GM19395 (cell line): Measurements from ENCODE around the gene TCP11X1.
"Not testable (repeated sequence)": the region's sequence is repeated elsewhere in the genome, so short reads cannot be mapped to it uniquely, and the experiment has no call there.

Experiments
- ATAC-seq: cut with Tn5 transposase; IDR thresholded peaks from one replicate; pipeline ENCODE4 v1.9.1; 2021; ENCODE audit warnings: mild to moderate bottlenecking, moderate library complexity; ENCODE audit not compliant: unreplicated experiment

The TCP11X1 gene

DNA sequence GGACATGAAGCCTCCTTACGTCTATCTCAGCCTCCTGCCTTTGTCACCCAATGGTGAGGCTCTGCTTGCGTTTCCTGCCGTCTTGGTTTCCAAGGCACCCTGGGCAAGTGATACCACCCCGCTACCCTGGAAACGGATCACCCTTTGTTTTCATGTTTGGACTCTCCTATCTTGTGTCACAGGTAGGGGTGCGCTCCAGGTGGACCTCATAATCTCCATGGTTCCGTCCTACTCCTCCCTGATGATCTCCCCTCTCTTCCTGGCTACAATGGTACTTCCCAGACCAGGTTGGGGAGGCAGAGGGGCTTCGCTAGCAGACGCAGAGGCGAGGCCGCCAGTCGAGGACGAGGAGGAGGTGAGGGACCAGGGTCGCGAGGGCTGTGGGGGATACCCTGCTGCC is at the start of gene TCP11X1:
Gene TCP11X1 (plus strand): TSS at position 316 of the 400 bp plus-strand sequence.
- ATAC-seq = not testable (repeated sequence)

DNA sequence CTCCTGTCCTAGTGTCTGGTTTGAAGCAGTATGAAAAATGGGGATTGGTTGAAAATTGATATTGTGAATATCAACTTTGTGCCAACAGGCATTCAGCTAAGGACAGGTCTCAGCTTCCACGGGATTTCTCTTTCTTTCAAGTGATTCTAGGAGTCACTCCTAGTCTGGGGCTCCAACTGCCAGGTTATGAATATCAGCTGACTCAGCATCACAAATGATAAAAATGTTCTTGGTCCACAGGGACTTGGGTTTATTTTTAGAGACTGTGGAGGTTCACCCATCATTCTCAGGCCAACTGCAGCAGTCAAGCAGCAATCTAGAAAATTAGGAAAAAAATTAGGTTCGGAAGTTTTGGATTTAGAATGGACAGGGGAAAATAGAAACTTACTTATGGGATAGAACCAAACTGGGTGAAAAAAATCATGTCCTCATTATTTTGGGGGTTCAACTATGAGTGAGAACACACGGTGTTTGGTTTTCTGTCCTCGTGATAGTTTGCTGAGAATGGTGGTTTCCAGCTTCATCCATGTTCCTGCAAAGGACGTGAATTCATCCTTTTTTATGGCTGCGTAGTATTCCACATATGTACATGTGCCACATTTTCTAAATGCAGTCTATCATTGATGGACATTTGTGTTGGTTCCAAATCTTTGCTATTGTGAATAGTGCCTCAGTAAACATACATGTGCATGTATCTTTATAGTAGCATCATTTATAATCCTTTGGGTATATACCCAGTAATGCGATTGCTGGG is 29.0 kb upstream of the TCP11X1 start:
- ATAC-seq = no peak

DNA sequence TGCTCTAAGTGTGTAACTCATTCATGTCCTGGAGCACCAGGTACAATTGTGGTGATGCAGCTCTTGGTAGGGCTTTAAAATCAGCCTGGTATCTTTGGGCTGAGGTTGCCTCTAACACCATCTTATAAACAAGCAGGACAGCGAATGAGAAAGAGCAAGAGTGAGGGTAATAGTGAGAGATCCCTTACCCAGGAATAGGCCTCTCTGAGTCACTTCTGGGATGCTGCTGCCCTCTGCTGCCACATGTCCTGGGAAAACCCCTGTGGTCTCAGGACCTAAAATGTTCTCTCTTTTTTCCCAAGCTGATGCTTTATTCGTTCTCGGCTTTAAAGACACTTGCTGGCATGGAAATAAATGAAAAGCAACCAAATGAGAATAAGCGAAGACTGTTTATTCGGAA is 7.2 kb upstream of the TCP11X1 start:
- not testable (repeated sequence) for ATAC-seq

DNA sequence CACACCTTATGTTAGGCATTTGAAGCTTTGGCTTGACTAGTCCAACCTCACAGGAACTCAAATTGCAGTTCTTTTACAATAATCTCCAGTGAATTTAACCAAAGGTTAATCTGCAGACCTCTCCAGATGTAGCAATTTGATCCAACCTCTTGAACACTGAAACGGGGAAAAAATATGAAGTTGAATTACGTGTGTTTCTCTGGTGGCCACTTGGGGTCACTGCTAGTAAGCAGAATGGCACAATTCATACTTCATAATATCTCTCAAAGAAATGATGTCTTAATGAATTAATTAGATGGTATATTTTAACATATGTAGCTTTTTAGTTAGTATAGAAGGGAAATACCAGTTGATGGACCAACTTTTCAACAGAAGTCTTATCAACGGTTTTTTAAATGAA is 1.4 kb downstream of the TCP11X1 start:
- ATAC-seq = not testable (repeated sequence)

DNA sequence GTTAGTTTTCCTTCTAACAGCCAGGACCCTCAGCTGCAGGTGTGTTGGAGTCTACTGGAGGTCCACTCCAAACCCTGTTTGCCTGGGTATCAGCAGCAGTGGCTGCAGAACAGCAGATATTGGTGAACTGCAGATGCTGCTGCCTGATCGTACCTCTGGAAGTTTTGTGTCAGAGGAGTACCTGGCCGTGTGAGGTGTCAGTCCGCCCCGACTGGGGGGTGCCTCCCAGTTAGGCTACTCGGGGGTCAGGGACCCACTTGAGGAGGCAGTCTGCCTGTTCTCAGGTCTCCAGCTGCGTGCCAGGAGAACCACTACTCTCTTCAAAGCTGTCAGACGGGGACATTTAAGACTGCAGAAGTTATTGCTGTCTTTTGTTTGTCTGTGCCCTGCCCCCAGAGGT is 20.6 kb downstream of the TCP11X1 start:
- ATAC-seq = not testable (repeated sequence)

DNA sequence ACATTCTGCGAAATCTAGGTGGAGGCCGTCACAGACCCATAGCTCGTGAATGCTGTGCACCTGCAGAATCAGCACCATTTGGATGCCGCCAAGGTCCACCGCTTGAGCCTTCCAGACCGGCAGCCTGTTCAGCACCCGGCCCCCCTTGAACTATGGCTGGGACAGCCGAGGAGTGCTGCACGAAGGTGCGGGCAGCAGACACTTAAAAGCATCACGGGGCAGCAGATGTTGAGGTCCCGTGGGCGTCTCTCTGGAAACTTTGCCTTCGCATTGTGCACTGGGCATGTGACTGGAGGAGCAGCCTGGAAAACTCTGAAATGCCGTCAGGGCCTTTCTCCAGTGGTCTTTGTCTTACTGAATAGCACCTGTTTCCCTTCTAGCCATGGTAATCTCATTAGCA is 25.2 kb downstream of the TCP11X1 start:
- not testable (repeated sequence) for ATAC-seq

DNA sequence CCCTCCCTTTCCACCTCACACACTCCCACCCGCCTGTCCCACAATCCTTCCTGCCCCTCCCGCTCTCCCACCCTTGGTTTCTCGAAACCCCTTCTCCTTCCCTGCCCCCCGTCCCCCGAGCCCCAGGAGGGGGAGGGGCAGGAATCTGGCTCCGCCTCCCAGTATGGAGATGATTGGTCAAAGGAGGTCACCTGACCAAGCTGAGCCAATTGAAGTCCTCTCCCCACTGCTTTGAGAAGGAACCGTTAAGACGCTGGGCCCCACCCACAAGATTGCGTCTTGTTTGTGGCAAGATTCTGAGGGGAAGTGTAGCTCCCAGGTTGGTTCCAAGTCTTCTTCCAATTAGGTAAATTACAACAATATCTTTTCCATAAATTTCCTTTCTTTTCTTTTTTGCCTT is 31.8 kb downstream of the TCP11X1 start, which contains the start of gene NXF2:
Gene NXF2 (plus strand): TSS at position 275 of the 400 bp plus-strand sequence. CDS start 59,912 bp downstream, outside the sequence.
- ATAC-seq = not testable (repeated sequence)

DNA sequence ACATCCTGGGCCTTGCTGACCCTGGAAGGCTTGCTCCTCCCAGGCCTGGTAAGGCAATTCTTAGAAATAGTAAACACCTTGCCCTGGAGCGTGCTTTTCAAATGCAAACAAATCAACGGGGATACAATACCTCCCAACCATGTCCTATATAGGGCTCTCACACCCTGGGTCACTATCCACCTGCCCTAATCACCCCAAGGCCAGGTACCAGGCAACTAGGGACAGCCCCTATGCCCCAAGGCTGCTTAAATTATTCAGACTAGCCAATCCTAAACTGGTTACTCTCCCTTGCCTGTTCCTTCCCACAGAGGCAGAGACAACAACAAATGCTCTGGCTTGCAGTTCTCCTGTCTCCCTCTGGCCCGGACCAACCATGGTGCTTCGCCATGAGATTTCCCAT is 57.1 kb downstream of the TCP11X1 start:
- not testable (repeated sequence) for ATAC-seq
